HG02852 (cell line): ENCODE data around the gene GNAO1.

Source experiments
- ATAC-seq: cut with Tn5 transposase; IDR thresholded peaks from one replicate; pipeline ENCODE4 v1.9.1; 2021; ENCODE audit warnings: mild to moderate bottlenecking, moderate library complexity; ENCODE audit not compliant: unreplicated experiment

GNAO1 gene

GRCh38 chr16:56306690-56307533 lies 115.6 kb downstream of the GNAO1 start:
- ATAC-seq = no peak

GRCh38 chr16:56307534-56307873 lies 116.2 kb downstream of the GNAO1 start:
- no peak for ATAC-seq

- no peak for ATAC-seq
Observed at GRCh38 chr16:56309008-56309407, 117.7 kb downstream of the GNAO1 start.

- ATAC-seq = no peak
Observed at GRCh38 chr16:56310690-56311089, 119.4 kb downstream of the GNAO1 start.

- ATAC-seq = no peak
Observed at GRCh38 chr16:56311208-56312027, 120.1 kb downstream of the GNAO1 start.

- no peak for ATAC-seq
Observed at GRCh38 chr16:56312028-56312300, 120.7 kb downstream of the GNAO1 start.

- ATAC-seq = no peak
Observed at GRCh38 chr16:56312556-56312955, 121.3 kb downstream of the GNAO1 start.

GRCh38 chr16:56314244-56314850 lies 123.1 kb downstream of the GNAO1 start:
- ATAC-seq = no peak

- no peak for ATAC-seq
Observed at GRCh38 chr16:56315955-56316354, 124.7 kb downstream of the GNAO1 start.

GRCh38 chr16:56316545-56316944 lies 125.3 kb downstream of the GNAO1 start:
- no peak for ATAC-seq

GRCh38 chr16:56317998-56318826 lies 126.9 kb downstream of the GNAO1 start:
- peak; percentile 90 for ATAC-seq

GRCh38 chr16:56318827-56319140 lies 127.5 kb downstream of the GNAO1 start:
- ATAC-seq = no peak

GRCh38 chr16:56319376-56319775 lies 128.1 kb downstream of the GNAO1 start:
- no peak for ATAC-seq

- ATAC-seq = no peak
Observed at GRCh38 chr16:56320056-56320455, 128.8 kb downstream of the GNAO1 start.

GRCh38 chr16:56320811-56321558 lies 129.7 kb downstream of the GNAO1 start:
- no peak for ATAC-seq

GRCh38 chr16:56321571-56321970 lies 130.3 kb downstream of the GNAO1 start:
- no peak for ATAC-seq

- ATAC-seq = no peak
Observed at GRCh38 chr16:56324406-56324805, 133.1 kb downstream of the GNAO1 start.

- ATAC-seq = no peak
Observed at GRCh38 chr16:56325956-56326355, 134.7 kb downstream of the GNAO1 start.

GRCh38 chr16:56327071-56327928 lies 136.0 kb downstream of the GNAO1 start:
- ATAC-seq = no peak

GRCh38 chr16:56327929-56328258 lies 136.6 kb downstream of the GNAO1 start:
- no peak for ATAC-seq
